Posterior cingulate gyrus (tissue), 11 donors: ENCODE results near the gene PRM3.
A peak's percentile ranks its signal among the peaks of the same experiment; 100 is the strongest.

Source experiments
- DNase-seq, 10 donors: peaks; one replicate each; pipeline versions ENCODE4 v3.0.0 to v3.0.0-alpha.2; 2020 to 2021; ENCODE audit warnings: mixed read lengths in 3 of 10
- intact Hi-C: fragments of 100-400 bp; cut with DNase I; formaldehyde crosslinking; loops from one replicate; pipeline ENCODE4 v1.15.1; 2023

Gene PRM3

DNA sequence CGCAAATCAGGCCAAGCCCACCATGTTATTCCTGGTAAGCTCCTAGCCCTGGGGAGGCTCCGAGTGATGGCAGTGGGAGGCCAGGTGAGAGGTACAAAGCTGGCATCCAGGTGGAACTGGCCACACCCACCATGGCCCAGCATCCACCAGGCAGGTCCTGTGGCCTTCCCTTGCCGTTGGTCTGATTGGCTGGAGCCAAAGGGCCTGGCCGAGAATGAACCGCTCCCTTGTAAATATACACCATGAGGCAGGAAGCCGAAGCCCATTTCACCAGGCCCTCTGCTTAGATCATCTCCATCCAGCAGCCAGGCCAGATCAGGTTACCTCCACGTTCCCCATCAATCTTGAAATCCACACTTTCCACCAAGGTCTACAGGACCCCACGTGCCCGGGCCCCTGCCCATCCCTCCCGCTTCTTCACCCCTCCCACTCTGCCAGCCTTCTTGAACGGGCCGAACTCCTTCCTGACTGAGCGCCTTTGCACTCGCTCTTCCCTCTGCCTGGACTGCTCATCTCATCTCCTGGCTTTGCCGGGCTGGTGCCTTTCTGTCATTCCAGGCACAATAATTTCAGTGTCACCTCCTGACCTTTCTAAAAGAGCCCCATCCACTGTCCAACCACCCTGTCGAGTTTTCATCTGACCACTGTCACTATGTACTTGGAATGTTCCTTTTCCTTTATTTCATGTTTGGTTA lies 23.2 kb downstream of the PRM3 start:
- peak in 1 of 10 donors; percentile 68 for DNase-seq
- intact Hi-C loops, result no loop called here

DNA sequence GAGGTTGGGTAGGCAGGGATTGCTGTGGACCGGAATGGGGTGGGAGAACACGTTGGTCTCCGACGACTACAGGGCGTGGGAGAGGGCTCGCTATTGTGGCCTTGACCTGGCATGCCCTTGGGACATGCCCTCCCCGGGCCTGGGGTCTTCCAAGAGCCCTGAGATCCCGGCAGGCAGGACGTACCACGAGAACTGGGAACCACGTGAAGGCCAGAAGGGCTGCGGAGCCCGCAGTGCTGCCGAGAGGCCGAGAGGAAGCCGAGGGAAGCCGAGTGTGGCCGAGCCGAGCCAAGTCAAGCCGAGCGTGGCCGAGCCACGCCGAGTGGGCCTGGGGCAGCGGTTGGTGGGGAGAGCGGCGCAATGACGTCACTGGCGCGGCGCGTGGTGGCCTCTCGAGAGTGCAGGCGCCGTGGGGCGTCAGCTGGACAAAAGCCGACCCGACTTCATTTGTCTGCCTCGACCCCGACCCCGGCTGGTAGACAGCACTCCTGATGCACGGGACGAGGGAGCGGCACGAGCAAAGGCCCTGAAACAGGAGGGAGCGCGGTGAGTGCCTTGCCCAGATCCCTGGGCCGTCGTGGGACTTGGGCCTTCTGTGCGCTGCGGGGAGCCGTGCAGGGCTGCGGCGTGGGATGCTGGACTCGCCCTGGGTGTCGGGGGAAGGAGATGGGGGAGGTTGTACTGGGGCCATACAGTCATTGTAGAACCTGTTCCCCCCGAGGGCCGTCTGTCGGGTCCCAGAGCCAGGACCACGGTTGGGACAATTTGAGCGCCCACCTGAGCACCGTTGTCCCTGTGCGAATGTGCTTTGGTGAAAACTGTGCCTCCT lies 24.0 kb downstream of the PRM3 start:
- intact Hi-C loops, result no loop called here

DNA sequence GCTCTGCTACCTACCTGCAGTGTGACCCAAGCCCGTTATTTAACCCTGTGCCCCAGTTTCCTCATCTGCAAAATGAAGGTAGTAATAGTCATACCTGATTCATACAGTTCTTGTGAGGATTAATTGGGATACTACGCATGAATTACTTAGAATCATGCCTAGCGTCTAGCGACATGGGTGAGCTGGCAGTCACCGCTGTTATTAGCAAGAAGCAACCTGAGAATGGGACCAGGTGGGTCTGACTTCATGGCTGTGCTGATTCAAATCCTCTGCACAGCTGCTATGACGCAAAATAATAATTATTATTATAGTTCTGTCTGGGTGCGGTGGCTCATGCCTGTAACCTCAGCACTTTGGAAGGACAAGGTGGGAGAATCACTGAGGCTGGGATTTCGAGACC lies 25.3 kb downstream of the PRM3 start:
- intact Hi-C loops, result no loop called here
- DNase-seq, result peak in 1 of 10 donors; percentile 16

More for the DNA sequence above, 24.0 kb downstream of the PRM3 start:
- DNase-seq, result peak in 1 of 10 donors; percentile 75

DNA sequence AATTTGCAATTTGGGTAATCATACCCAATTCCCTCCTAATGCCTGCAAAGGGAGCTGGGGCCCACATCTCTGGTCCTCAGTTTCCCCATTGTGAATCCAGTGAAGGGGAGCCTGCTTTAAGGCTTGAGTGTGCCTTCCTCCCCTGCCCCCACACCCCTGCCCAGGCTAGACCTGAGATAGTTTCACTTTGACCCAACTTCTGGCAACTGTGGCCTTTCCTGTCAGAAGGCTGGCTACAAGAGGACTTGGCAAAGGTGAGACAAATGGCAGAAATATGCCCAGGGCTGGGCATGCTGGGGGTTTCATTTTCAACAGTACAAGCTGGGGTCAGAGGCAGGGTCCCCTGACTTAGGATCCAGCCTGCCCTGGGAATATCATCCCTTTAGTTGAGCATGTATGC lies 27.4 kb downstream of the PRM3 start:
- peak in 1 of 10 donors; percentile 0 for DNase-seq
- intact Hi-C loops, result no loop called here

GRCh38 chr16:11245222-11245737 lies 28.1 kb downstream of the PRM3 start:
- intact Hi-C loops, result no loop called here
- no peak for DNase-seq

DNA sequence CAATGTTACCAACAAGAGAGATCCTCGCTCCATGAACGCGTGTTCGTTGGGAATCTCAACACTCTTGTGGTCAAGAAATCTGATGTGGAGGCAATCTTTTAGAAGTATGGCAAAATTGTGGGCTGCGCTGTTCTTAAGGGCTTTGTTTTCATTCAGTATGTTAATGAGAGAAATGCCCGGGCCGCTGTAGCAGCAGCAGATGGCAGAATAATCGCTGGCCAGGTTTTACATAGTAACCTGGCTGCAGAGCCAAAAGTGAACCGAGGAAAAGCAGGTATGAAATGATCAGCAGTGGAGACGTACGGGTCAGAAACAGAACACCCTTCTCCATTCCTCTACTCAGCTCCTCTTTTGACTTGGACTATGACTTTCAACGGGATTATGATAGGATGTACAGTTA lies 30.8 kb downstream of the PRM3 start:
- DNase-seq, result peak in 1 of 10 donors; percentile 58
- intact Hi-C loops, result no loop called here

DNA sequence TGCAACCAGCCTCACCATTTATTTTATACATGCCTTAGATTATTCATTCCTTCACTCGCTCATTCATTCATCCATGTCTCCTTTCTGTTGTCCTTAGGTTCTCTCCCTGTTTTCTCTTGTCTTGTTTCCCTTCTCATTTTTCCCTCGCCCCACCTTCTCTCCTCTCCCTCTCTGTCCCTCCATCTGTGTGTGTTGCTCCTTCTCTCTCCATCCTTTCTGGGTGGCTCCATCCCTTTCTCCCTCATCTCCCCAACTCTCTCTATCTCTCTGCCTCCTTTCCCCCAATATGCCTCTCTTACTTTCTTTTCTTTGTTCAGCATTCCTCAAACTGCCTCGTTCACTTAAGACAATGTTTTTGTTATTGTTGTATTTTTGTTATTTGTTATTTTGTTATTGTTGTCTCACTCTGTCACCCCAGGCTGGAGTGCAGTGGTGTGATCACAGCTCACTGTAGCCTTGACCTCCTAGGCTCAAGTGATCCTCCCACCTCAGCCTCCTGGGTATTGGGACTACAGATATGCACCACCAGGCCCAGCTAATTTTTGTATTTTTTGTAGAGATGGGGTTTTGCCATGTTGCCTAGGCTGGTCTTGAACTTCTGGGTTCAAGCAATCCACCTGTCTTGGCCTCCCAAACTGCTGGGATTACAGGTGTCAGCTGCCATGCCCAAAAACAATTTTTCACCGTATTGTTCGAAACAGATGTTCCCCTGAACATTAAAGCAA lies 31.8 kb downstream of the PRM3 start:
- DNase-seq, result no peak
- intact Hi-C loops, result no loop called here

DNA sequence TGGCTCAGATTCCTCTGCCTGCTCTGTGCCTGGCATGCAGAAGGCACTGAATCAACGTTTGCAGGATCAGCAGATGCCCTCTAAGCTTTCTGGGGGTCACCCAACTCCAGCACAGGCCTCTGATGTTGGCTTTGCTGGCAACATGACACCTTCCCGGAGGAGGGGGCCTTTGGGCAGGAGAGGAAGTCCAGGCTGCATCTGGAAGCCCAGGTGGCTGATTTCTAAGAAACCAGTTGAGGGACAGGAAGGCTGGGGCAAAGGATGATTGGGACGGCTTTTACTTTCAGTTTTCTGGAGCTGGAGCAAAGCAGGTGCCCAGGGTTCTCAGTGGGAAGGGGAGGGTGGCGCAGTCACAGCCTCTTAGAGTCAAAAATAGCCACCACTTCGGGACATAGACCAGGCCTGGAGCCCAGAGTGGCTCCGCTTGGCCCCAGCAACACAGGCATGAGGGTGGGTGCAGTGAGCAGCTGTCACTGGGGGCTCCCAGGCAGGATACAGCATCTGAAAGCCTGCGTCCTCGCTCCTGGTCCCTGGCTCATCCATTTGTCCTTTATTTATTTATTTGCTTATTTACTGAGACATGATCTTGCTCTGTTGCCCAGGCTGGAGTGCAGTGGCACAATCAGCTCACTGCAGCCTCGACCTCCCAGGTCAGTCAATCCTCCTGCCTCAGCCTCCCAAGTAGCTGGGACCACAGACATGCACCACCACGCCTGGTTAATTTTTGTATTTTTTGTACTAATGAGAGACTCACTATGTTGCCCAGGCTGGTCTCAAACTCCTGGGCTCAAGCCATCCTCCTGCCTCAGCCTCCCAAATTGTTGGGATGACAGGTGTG lies 32.6 kb downstream of the PRM3 start:
- DNase-seq, result no peak
- intact Hi-C loops, result no loop called here

DNA sequence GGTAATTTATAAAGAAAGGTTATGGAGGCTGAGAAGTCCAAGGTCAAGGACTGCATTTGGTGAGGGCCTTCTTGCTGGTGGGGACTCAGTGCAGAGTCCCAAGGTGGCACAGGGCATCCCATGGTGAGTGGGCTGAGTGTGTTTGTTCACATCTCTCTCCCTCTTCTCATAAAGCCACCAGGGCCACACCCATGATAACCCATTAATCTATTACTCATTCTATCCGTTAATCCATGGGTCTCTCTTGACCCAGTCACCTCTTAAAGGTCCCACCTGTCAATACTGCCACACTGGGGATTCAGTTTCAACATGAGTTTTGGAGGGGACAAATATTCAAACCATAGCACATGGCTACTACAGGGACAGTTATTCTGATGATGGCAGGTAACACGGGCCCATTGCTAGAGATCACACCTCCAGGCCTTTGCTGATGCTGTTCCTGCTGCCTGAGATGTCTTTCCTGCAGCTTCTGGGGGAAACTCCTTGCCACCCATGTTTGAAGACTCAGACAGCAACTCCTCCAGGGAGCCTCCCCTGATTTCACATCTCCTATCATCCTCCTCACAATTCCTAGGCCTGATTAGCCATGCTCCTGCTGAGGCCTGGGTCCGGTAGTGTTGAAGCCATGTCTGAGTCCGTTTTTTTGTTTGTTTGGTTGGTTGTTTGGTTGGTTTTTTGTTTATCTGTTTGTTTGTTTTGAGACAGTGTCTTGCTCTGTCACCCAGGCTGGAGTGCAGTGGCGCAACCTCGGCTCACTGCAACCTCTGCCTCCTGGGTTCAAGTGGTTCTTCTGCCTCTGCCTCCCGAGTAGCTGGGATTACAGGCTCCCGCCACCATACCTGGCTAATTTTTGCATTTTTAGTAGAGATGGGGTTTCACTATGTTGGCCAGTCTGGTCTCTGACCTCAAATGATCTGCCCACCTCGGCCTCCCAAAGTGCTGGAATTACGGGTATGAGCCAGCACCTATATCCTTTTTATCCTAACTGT lies 33.5 kb downstream of the PRM3 start:
- DNase-seq, result no peak
- intact Hi-C loops, result no loop called here

DNA sequence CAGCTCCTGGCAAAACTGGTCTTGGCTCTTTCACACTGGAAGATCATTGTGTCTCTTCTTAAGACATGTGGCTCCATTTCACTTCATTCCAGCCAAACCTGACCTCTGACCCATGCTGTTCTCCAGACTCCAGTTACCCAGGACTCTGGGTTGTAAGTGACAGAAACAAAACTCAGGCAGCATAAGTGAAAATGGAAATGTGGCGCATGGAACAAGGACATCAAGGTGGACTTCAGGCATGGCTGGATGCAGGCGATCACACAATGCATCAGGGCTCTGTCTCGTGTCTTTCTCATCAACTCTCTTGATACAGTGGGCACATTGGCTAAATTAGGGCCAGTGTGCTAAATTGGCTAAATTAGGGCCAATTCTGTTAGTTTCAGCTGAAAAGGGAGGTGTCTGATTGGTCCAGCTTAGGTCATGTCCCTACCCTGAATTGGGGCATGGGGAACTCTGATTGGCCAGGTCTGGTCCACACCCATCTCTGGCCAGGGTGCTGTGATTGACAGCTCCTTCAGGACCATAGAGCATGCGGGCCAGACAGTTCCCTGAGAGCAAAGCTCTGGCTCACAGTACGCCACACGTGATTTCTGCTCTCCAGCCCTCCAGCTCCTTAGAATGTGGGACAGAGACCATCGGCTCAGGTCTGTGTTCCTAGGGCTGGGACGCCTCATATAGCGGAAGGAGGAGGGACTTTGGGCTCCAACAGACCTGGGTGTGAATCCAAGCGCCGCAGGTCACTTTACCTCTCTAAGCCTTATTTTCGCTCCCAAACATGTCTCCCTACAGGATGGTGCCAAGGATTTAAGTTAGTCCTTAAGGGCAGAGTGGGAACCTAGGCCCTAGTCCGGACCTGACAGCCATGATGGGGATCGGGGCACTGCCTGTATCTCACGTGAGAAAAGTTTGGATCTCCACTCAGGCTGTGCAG lies 34.9 kb downstream of the PRM3 start:
- intact Hi-C loops, result no loop called here
- DNase-seq, result peak in 1 of 10 donors; percentile 63

DNA sequence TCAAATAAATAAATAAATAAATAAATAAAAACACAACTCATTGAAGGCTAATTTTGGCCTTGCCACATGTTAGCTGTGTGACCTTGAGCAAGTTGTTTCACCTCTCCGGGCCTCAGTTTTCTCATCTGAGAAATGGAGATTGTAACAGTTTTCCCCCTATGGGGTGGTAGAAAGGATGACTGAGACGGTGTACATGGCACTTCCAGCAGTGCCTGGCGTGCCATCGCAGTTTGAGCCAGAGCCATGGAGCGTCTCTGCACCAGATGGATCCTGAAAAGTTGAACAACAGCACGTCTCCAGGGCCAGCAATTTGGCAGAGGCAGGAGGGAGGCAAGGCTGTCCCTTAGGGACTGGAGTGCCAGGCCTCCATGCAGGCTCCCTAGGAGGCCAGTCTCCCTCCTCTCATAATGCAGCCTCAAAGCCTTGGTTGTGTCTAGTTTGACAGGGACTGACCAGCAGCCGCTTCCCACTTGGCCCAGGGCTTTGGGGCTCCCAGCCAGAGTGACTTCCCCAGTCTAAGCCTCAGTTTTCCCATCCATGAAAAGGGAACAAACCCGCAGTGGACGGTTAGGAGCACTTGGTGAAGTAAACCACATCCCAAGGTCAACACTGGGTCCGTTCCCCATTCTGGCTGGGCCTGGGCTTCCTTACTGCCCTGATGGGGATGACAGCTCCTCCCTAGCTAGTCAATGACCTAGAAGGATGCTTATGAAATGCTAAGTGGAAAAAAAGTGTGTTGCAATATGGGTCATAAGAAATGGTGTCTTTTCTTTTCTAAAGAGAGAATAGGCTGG lies 36.8 kb downstream of the PRM3 start:
- peak in 1 of 10 donors; percentile 20 for DNase-seq
- intact Hi-C loops, result no loop called here

- intact Hi-C loops, result no loop called here
- peak in 1 of 10 donors; percentile 20 for DNase-seq
These were observed 37.8 kb downstream of the PRM3 start for GRCh38 chr16:11235703-11235991.

GRCh38 chr16:11234884-11235702 lies 38.3 kb downstream of the PRM3 start:
- intact Hi-C loops, result no loop called here
- DNase-seq, result peak in 1 of 10 donors; percentile 24

GRCh38 chr16:11233727-11234376 lies 39.6 kb downstream of the PRM3 start:
- intact Hi-C loops, result no loop called here
- DNase-seq, result peak in 1 of 10 donors; percentile 17

DNA sequence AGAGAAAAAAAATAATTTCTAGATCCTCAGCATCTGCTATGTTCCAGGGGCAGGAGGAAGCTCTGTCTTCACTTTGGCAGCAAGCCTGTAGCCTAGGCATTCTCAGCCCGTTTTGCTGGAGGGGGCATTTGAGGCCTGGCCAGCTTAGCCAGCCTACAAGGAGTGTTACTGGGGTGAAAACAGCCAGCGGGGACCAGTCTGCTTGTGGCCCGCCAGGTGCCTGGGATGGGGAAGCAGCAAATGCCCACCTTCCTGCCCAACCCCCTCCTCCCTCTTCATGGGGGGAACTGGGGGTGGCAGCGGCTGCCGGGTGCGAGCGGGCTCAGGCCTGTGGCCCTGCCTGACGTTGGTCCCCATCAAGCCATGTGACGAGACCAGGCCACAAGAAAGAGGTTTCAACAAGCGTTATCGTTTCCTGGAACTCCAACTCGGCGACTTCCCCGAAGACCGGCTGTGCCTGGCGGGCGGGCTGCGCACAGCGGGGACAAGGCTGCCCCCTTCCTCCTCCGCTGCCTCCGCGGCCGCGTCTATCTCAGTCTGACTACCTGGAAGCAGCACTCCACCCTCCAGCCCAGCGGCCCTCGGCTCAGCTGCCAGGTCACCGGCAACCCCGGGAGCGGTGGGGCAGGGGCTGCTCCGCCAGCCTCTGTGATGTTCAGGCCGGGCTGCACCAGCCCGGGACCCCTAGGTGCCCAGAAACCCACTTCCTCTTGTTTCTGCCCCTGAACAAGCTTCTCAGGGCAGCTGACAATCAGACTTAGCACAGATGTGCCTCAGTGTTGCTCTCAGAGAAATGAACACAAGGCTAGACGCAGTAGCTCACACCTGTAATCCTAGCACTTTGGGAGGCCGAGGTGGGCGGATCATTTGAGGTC lies 40.3 kb downstream of the PRM3 start:
- DNase-seq, result peak in 2 of 10 donors; percentile 83 to 90
- intact Hi-C loops, result no loop called here
